ENCODE measurements around the gene KRTAP4-3.
"Not testable (repeated sequence)": the region's sequence is repeated elsewhere in the genome, so short reads cannot be mapped to it uniquely, and the experiment has no call there.

KRTAP4-3 gene

GRCh38 chr17:41168121-41168520, at the start of gene KRTAP4-3:
KRTAP4-3 (minus strand) TSS chr17:41168221; CDS start chr17:41168172, 49 bp downstream.
- DNase-seq = no peak

GRCh38 chr17:41215681-41216080, 47.7 kb upstream of the KRTAP4-3 start:
- no peak for DNase-seq

- DNase-seq = no peak
These were observed 44.6 kb upstream of the KRTAP4-3 start for GRCh38 chr17:41212524-41213169.

GRCh38 chr17:41211845-41212466, 43.9 kb upstream of the KRTAP4-3 start:
- DNase-seq = no peak

- no peak for DNase-seq
These were observed 31.5 kb upstream of the KRTAP4-3 start for GRCh38 chr17:41199421-41200078.

GRCh38 chr17:41196068-41196467, 28.0 kb upstream of the KRTAP4-3 start:
- DNase-seq = no peak

- DNase-seq = no peak
These were observed 22.3 kb upstream of the KRTAP4-3 start for GRCh38 chr17:41190328-41190727.

- not testable (repeated sequence) for DNase-seq
These were observed 21.9 kb upstream of the KRTAP4-3 start, which contains the start of gene KRTAP9-1 for GRCh38 chr17:41189837-41190318. KRTAP9-1 (plus strand) TSS chr17:41189887; CDS start chr17:41189887, 0 bp downstream.

GRCh38 chr17:41186872-41187271, 18.9 kb upstream of the KRTAP4-3 start:
- no peak for DNase-seq

GRCh38 chr17:41185001-41185400, 17.0 kb upstream of the KRTAP4-3 start:
- DNase-seq = no peak

GRCh38 chr17:41184480-41184961, 16.5 kb upstream of the KRTAP4-3 start, which contains the start of gene KRTAP4-1:
KRTAP4-1 (minus strand) TSS chr17:41184911; CDS start chr17:41184854, 57 bp downstream.
- DNase-seq = no peak

- DNase-seq = no peak
These were observed 11.0 kb upstream of the KRTAP4-3 start for GRCh38 chr17:41178843-41179616.

- no peak for DNase-seq
These were observed 10.3 kb upstream of the KRTAP4-3 start for GRCh38 chr17:41178341-41178740.

- DNase-seq = no peak
These were observed 9.8 kb upstream of the KRTAP4-3 start, which contains the start of gene KRTAP4-2 for GRCh38 chr17:41177727-41178271. KRTAP4-2 (minus strand) TSS chr17:41178221; CDS start chr17:41178164, 57 bp downstream.

- no peak for DNase-seq
These were observed 8.8 kb upstream of the KRTAP4-3 start for GRCh38 chr17:41176744-41177387.

- no peak for DNase-seq
These were observed 3.9 kb upstream of the KRTAP4-3 start for GRCh38 chr17:41171886-41172285.

GRCh38 chr17:41167561-41167960, 460 bp downstream of the KRTAP4-3 start:
- no peak for DNase-seq

GRCh38 chr17:41163828-41164227, 4.2 kb downstream of the KRTAP4-3 start:
- no peak for DNase-seq

- no peak for DNase-seq
These were observed 7.4 kb downstream of the KRTAP4-3 start, which contains the start of gene KRTAP4-4 for GRCh38 chr17:41160648-41161047. KRTAP4-4 (minus strand) TSS chr17:41160748; CDS start chr17:41160691, 57 bp downstream.

- not testable (repeated sequence) for DNase-seq
These were observed 7.8 kb downstream of the KRTAP4-3 start for GRCh38 chr17:41160190-41160589.

- no peak for DNase-seq
These were observed 14.2 kb downstream of the KRTAP4-3 start for GRCh38 chr17:41153856-41154255.

GRCh38 chr17:41151525-41151924, 16.5 kb downstream of the KRTAP4-3 start:
- DNase-seq = no peak
